Mesendoderm (in vitro differentiated cells): ENCODE data around the gene KCNQ1.
A peak's percentile ranks its signal among the peaks of the same experiment; 100 is the strongest.

Experiments
- DNase-seq: peaks from one replicate; pipeline ENCODE4 v3.0.0; 2013
- H2AK5ac ChIP-seq: 2 replicates; pipeline ENCODE4 v1.6.1; 2013; ENCODE audit warnings: low read length, inconsistent platforms
- H2BK120ac ChIP-seq: 2 replicates; pipeline ENCODE4 v1.6.1; 2013; ENCODE audit warnings: low read depth, mild to moderate bottlenecking, low read length, moderate library complexity, mixed read lengths
- H2BK15ac ChIP-seq: replicated peaks from 2 replicates; pipeline ENCODE4 v1.6.1; 2013; ENCODE audit warnings: low read depth, mild to moderate bottlenecking, moderate library complexity
- H2BK5ac ChIP-seq: 2 replicates; pipeline ENCODE4 v1.6.1; 2013; ENCODE audit warnings: low read length, inconsistent platforms
- H3K18ac ChIP-seq: 2 replicates; pipeline ENCODE4 v1.6.1; 2013; ENCODE audit warnings: mild to moderate bottlenecking, low read length, mixed read lengths
- H3K23ac ChIP-seq: one replicate; pipeline ENCODE4 v1.6.1; 2013; ENCODE audit warnings: low read length
- H3K27ac ChIP-seq: 2 replicates; pipeline ENCODE4 v1.5.1; 2013; ENCODE audit warnings: low read depth, mild to moderate bottlenecking, inconsistent platforms, low read length, moderate library complexity
- H3K27me3 ChIP-seq: 2 replicates; pipeline ENCODE4 v1.6.1; 2013; ENCODE audit warnings: low read length, control low read depth, mild to moderate bottlenecking, inconsistent platforms; ENCODE audit not compliant: insufficient read depth, poor library complexity
- H3K36me3 ChIP-seq: 2 replicates; pipeline ENCODE4 v1.6.1; 2013; ENCODE audit warnings: low read length, inconsistent platforms; ENCODE audit not compliant: control insufficient read depth, insufficient read depth
- H3K4ac ChIP-seq: one replicate; pipeline ENCODE4 v1.6.1; 2013; ENCODE audit warnings: low read depth, mild to moderate bottlenecking, low read length, moderate library complexity
- H3K4me1 ChIP-seq: 2 replicates; pipeline ENCODE4 v1.6.1; 2013; ENCODE audit warnings: low read depth, low read length, inconsistent platforms; ENCODE audit not compliant: control insufficient read depth
- H3K4me2 ChIP-seq: 2 replicates; pipeline ENCODE4 v1.6.1; 2013; ENCODE audit warnings: low read length
- H3K4me3 ChIP-seq: 2 replicates; pipeline ENCODE4 v1.5.1; 2013; ENCODE audit warnings: mild to moderate bottlenecking, low read length
- H3K56ac ChIP-seq: one replicate; pipeline ENCODE4 v1.6.1; 2013; ENCODE audit warnings: low read length
- H3K79me1 ChIP-seq: 2 replicates; pipeline ENCODE4 v1.6.1; 2013; ENCODE audit warnings: low read length, inconsistent platforms
- H3K79me2 ChIP-seq: 2 replicates; pipeline ENCODE4 v1.6.1; 2013; ENCODE audit warnings: mild to moderate bottlenecking, low read length; ENCODE audit not compliant: control insufficient read depth, insufficient read depth
- H3K9ac ChIP-seq: 2 replicates; pipeline ENCODE4 v1.6.1; 2013; ENCODE audit warnings: low read length, inconsistent platforms
- H4K5ac ChIP-seq: one replicate; pipeline ENCODE4 v1.6.1; 2013; ENCODE audit warnings: low read length
- H4K8ac ChIP-seq: one replicate; pipeline ENCODE4 v1.6.1; 2013; ENCODE audit warnings: low read depth, mild to moderate bottlenecking, control low read depth, low read length, moderate library complexity
- WGBS: extraction: QIAGEN DNeasy Blood & Tissue Kit; methylation state at CpG from one replicate; pipeline ENCODE4 v1.1.7; 2013; ENCODE audit warnings: low lambda C conversion rate, missing lambda C conversion rate; ENCODE audit not compliant: insufficient coverage; ENCODE audit errors: extremely low coverage; 5-methylcytosine and 5-hydroxymethylcytosine counted together

The KCNQ1 gene

DNA sequence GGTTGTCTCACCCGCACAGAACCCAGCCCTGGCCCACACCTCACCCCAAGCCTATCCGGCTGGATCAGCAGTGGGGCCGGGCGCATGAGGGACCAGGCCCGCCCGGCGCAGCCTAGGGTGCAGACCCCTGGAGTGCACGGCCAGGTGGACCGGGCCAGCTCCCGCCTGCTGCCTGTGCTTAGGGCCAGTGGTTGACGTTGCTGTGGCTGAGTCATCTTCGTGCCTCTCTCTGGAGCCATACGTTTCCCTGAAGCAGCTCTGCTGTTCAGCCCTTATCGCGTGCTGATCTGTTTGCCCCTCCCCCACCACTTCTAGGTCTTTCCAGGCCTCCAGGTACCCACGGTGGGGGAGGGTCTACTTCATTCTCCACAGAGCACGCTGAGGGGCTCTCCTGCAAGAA, 401.2 kb downstream of the KCNQ1 start:
- Histone ChIP-seq H2BK120ac (no peak overlapping the region), H4K8ac (no peak overlapping the region), H3K4ac (no peak overlapping the region), H4K5ac (no peak overlapping the region), H3K56ac (no peak overlapping the region), H2AK5ac (no peak overlapping the region), H3K4me2 (no peak overlapping the region), H3K27me3 (no peaks in the 10 kb centered on the region), H3K27ac (no peak overlapping the region), H3K18ac (no peak overlapping the region), H3K79me2 (no peaks in the 10 kb centered on the region), H3K23ac (no peak overlapping the region), H3K4me1 (peaks cover 4% of the 10 kb centered on the region), H3K79me1 (no peaks in the 10 kb centered on the region), H2BK5ac (no peak overlapping the region), H3K9ac (no peak overlapping the region), H3K4me3 (no peak overlapping the region), H2BK15ac (no peak overlapping the region), H3K36me3 (no peaks in the 10 kb centered on the region)
- DNase-seq, result peak; percentile 79
- WGBS, result no CpG with 5 or more reads among the region's 17 CpGs

- Histone ChIP-seq H3K79me2 (no peaks in the 10 kb centered on the region), H3K36me3 (no peaks in the 10 kb centered on the region), H4K5ac (no peak overlapping the region), H4K8ac (no peak overlapping the region), H3K27ac (no peak overlapping the region), H3K4ac (no peak overlapping the region), H3K4me2 (no peak overlapping the region), H2AK5ac (no peak overlapping the region), H3K23ac (no peak overlapping the region), H2BK15ac (no peak overlapping the region), H3K56ac (no peak overlapping the region), H3K4me1 (peaks cover 4% of the 10 kb centered on the region), H3K79me1 (no peaks in the 10 kb centered on the region), H2BK5ac (no peak overlapping the region), H3K18ac (no peak overlapping the region), H3K4me3 (no peak overlapping the region), H2BK120ac (no peak overlapping the region), H3K27me3 (no peaks in the 10 kb centered on the region), H3K9ac (no peak overlapping the region)
- WGBS, result no CpG with 5 or more reads among the region's 11 CpGs
- DNase-seq, result no peak
Measured at GRCh38 chr11:2846470-2846869, 401.7 kb downstream of the KCNQ1 start.

DNA sequence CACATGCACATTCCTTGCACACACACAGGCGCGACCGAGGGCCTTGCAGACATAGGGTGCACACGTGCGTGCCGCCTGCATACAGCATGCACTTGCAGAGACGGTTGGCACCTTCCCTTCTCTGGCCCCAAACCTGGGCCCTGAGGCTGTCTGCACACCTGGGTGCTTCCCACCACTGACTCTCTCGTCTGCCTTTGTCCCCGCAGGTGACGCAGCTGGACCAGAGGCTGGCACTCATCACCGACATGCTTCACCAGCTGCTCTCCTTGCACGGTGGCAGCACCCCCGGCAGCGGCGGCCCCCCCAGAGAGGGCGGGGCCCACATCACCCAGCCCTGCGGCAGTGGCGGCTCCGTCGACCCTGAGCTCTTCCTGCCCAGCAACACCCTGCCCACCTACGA, 402.8 kb downstream of the KCNQ1 start:
- no CpG with 5 or more reads among the region's 21 CpGs for WGBS
- no peak overlapping the region for H3K18ac ChIP-seq
- peaks cover 4% of the 10 kb centered on the region for H3K4me1 ChIP-seq

GRCh38 chr11:2848497-2848896, 403.7 kb downstream of the KCNQ1 start:
- no peak overlapping the region for H3K18ac ChIP-seq
- no peak overlapping the region for H4K8ac ChIP-seq
- H3K4ac ChIP-seq, result no peak overlapping the region
- no peak overlapping the region for H3K27ac ChIP-seq
- peaks cover 4% of the 10 kb centered on the region for H3K4me1 ChIP-seq
- no CpG with 5 or more reads among the region's 9 CpGs for WGBS
- no peak overlapping the region for H3K9ac ChIP-seq
- H3K36me3 ChIP-seq, result no peaks in the 10 kb centered on the region
- no peak overlapping the region for H2AK5ac ChIP-seq
- no peak overlapping the region for H2BK15ac ChIP-seq
- no peaks in the 10 kb centered on the region for H3K79me2 ChIP-seq
- H4K5ac ChIP-seq, result no peak overlapping the region
- H3K4me3 ChIP-seq, result no peak overlapping the region
- H2BK120ac ChIP-seq, result no peak overlapping the region
- H3K23ac ChIP-seq, result no peak overlapping the region
- no peak overlapping the region for H2BK5ac ChIP-seq
- no peaks in the 10 kb centered on the region for H3K27me3 ChIP-seq
- no peak for DNase-seq
- H3K4me2 ChIP-seq, result no peak overlapping the region
- H3K79me1 ChIP-seq, result no peaks in the 10 kb centered on the region
- no peak overlapping the region for H3K56ac ChIP-seq

More for the DNA sequence above, 402.8 kb downstream of the KCNQ1 start:
- Histone ChIP-seq H3K36me3 (no peaks in the 10 kb centered on the region), H3K27ac (no peak overlapping the region), H2BK5ac (no peak overlapping the region), H2AK5ac (no peak overlapping the region), H3K4me2 (no peak overlapping the region), H3K27me3 (no peaks in the 10 kb centered on the region), H4K8ac (no peak overlapping the region), H2BK120ac (no peak overlapping the region), H3K4me3 (no peak overlapping the region), H4K5ac (no peak overlapping the region), H3K79me2 (no peaks in the 10 kb centered on the region), H2BK15ac (no peak overlapping the region), H3K56ac (no peak overlapping the region), H3K23ac (no peak overlapping the region), H3K4ac (no peak overlapping the region), H3K9ac (no peak overlapping the region), H3K79me1 (no peaks in the 10 kb centered on the region)
- no peak for DNase-seq

DNA sequence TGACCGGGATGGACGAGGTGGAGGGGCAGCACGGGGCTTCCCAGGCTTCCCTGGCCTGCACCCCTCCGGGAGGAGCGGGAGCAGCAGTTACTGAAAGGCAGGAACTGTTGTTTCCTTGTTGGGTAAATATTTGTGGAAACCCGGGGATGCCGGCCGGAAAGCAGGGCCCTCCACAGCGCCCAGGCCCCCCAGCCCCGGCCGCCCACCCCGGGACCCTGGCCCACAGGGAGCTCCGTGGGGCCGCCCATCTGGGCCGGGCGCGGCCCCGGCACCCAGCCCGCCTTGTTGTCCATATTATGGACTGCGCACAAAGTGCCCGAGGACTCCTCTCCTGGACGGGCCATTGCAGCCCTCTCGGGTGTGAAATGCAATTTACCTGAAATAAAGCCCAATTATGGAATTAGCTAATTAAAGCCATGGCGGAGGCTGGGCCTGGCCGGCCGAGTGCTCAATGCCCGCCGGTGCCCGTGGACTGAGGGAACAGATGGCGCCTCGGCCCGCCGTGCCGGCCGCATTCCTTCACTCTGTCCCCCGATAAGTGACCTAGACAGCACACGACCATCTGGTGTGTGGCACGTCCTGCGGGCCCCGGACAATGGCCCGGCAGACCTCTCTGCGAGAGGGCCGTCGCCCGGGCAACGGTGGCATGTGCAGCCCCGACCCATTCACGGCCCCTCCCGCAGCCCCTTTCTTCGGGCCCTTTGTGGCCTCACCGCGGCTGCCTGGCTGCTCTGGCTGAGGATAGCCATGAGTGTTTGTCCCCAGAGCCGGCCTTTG, 405.4 kb downstream of the KCNQ1 start:
- no peak overlapping the region for H3K23ac ChIP-seq
- no peaks in the 10 kb centered on the region for H3K79me1 ChIP-seq
- DNase-seq, result no peak
- no peak overlapping the region for H3K4me2 ChIP-seq
- H3K36me3 ChIP-seq, result no peaks in the 10 kb centered on the region
- no peak overlapping the region for H3K18ac ChIP-seq
- no peaks in the 10 kb centered on the region for H3K27me3 ChIP-seq
- H3K9ac ChIP-seq, result no peak overlapping the region
- peaks cover 4% of the 10 kb centered on the region for H3K4me1 ChIP-seq
- no peak overlapping the region for H2BK15ac ChIP-seq
- H2BK120ac ChIP-seq, result no peak overlapping the region
- no peak overlapping the region for H3K56ac ChIP-seq
- no peak overlapping the region for H3K4ac ChIP-seq
- no peak overlapping the region for H2BK5ac ChIP-seq
- H2AK5ac ChIP-seq, result no peak overlapping the region
- H4K8ac ChIP-seq, result no peak overlapping the region
- H3K79me2 ChIP-seq, result no peaks in the 10 kb centered on the region
- no CpG with 5 or more reads among the region's 53 CpGs for WGBS
- no peak overlapping the region for H3K4me3 ChIP-seq
- no peak overlapping the region for H3K27ac ChIP-seq
- no peak overlapping the region for H4K5ac ChIP-seq

GRCh38 chr11:2853401-2853800, 408.6 kb downstream of the KCNQ1 start:
- no peak for DNase-seq
- Histone ChIP-seq H3K27me3 (no peaks in the 10 kb centered on the region), H3K4ac (no peak overlapping the region), H3K23ac (no peak overlapping the region), H3K4me1 (no peaks in the 10 kb centered on the region), H3K56ac (no peak overlapping the region), H3K79me1 (no peaks in the 10 kb centered on the region), H4K5ac (no peak overlapping the region), H3K4me2 (no peak overlapping the region), H2BK5ac (no peak overlapping the region), H3K18ac (no peak overlapping the region), H3K9ac (no peak overlapping the region), H2AK5ac (no peak overlapping the region), H3K36me3 (no peaks in the 10 kb centered on the region), H2BK15ac (no peak overlapping the region), H4K8ac (no peak overlapping the region), H2BK120ac (no peak overlapping the region), H3K79me2 (no peaks in the 10 kb centered on the region), H3K27ac (no peak overlapping the region), H3K4me3 (no peak overlapping the region)
- no CpG with 5 or more reads among the region's 12 CpGs for WGBS
